HG02759 (cell line): ENCODE data around the gene ZDHHC1.

ENCODE experiments used
- ATAC-seq: cut with Tn5 transposase; IDR thresholded peaks from one replicate; pipeline ENCODE4 v1.9.1; 2021; ENCODE audit warnings: mild to moderate bottlenecking, moderate library complexity; ENCODE audit not compliant: unreplicated experiment

ZDHHC1 gene

DNA sequence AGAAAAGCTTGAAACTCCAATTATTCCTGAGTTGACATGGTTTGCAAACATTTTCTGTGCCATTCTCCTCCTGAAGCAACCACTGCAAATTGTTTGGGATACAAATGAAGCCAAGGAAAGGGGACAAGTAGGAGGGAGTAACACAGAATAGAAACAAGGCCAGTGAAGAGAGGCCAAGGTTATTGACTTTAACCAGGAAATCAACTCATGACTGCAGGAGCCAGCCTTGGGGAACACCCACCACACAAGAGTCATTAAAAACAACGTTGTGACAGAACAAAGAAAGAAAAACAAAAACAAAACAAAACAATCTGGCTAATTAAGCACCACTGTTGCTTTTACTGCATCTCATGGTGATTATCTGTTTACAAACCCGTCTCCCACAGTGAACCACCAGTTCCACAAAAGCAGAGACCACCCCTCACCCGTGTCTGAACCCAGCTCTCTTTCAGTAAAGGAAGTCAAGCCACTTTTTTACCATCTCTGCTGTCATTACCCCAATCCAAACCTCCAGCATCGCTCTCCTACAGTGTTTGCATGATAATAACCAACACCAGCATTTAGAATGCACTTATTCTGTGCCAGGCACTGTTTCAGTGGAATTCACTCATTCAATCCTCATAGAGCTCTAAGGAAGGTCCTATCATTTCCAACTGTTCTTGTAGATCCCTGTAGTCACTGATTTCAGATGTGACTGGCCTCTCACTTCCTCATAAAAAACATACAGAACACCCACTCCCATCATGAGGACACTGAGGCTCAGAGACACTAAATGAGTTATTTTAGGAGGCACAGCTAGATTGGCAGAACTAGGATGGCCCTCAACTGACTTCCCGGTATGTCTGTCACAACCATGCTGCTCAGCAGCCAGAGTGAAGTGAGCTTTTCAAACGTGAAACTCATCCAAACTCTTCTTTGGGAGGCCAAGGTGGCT, 2.0 kb downstream of the ZDHHC1 start:
- no peak for ATAC-seq

DNA sequence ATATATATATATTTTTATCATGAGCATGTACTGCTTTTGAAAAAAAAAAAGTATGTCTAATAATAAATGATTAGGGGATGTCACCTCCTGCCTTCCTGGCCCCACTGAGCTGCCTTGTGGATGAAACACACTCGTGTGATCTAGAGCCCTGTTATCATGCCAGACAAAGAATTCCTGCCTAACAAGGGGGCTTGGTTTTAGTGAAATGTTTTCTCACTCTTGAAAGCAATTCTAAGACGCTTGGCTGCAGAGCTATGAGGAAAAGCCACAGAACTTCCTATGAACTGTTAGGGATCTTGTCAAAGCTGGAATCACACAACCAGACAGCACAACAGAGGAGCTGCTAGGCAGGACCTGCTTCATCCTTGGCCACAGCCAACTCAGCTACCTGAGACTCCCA, 4.0 kb downstream of the ZDHHC1 start:
- no peak for ATAC-seq

DNA sequence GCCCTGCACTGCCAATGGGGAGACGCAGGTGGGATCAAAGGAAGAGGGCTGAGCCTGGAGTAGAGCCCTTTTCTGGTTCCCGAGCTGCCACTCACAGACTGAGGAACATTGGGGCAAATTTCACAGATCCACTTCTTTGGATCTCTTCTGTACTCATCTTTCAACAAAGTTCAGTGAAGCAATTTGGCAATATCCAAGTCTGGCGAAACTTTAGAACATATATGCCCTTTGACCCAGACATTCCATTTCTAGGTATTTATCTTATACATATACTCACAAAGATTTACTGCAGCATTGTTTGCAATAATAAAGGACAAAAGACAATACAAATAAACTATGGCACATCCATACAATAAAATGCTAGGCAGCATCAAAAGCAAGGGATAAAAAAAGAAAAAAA, 4.9 kb downstream of the ZDHHC1 start:
- ATAC-seq: no peak

DNA sequence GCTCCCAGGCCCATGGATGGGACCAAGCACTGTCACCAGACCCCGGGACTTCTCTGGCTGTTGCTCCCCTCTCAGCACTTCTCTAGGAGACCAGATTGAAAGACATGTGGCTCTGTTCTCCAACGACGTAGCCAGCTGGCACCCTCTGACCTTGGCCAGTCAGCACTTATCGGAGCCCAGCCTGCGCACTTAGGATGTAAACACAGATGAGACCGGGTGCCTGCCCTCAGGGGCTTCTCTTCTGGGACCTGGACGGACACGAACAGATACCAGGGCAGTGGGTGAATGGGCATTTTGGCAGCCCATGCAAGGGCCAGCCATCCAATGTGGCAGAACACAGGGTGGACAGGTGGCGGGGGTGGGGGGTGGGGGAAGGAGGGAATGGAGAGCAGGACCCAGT, 6.6 kb downstream of the ZDHHC1 start:
- no peak for ATAC-seq

DNA sequence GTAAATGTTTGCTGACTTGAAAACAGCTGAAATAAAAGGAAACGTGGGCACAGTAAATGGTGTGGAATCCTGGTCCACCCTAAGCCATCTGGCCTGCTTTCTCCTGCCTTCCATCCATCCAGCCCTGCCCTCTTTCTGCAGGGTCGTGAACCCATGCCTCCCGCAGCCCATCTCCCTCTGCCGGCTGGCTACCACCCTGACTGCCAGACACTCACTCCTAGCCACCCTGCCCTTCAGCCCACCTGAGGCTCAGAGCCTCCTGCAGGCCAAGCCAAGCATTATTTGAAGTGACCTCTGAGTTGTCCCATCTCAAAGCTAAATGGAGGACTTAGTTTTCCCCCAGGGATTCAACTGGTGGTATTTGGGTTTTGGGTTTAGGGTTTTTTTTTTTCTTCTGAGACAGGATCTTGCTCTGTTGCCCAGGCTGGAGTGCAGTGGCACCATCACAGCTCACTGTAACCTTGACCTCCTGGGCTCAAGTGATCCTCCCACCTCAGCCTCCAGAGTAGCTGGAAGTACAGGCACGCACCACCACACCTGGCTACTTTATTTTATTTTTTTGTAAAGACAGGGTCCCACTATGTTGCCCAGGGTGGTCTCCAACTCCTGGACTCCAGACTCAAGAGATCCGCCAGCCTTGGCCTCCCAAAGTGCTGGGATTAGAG, 8.4 kb downstream of the ZDHHC1 start:
- no peak for ATAC-seq

DNA sequence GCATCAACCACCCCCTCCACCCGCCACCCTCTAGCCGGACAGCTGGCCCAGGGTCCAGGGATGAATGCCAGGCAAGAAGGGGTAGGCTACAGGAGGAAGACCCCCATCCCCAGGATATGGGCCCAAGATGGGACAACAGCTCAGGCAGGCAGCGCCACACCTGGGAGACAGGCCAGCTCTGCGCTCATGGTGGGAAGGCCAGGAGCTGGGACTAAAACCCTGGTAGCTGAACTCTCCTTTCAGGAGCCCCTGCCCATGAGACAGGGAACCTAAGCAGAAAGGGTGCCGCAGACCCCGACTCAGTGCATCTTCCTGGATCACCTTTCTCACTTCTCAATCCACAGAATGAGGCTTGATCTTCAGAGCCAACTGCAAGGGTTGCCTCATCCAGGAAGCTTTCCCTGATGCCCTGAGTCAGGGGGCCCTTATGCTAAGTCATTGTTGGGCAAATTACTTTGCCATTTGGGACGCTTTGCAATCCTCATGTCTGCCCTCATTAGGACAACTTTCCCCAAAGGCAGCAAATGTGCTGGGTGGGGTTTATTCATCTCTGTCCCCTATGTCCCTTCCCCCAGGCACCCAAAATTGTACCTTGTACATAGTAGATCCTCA, 9.0 kb downstream of the ZDHHC1 start:
- no peak for ATAC-seq

DNA sequence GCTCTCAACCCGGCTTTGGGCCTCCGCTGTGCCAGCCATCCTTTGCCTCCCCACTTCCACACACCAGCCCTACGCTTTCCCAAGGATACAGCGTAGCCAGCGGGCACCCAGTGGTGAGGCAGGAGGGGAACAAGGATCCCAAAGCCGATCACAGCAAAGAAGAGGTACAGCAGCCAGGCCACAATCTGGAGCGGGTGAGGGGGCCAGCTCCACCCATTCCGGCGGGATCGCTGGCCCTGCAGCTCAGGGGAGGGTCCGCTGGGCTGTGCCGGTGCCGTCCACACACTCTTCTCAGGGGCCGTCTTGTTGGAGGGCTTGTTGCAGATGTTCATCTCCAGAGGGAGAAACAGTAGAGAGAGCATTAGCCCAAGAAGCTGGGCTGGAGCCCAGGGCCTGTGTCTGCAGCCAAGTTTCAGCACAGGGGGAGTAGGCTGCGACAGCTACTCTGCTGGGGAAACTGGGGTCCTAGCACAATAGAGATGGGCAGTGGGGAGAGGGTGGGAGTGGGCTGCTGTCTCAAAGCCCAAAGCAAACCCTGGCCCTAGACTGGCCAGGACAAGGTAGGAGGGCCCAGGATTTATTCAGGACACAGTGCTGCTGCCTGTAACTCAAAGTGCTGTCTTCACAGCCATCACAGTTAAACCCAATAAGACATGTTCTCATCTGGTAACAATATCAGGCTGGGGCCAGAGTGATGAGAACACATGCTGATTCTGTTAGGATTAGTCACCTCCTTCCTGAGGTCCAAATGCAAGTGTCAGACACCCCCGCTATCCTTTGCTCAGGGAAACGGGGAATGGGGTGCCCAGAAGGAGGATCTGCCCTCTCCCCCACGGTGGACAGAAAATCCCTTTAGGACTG, 9.9 kb downstream of the ZDHHC1 start:
- no peak for ATAC-seq

DNA sequence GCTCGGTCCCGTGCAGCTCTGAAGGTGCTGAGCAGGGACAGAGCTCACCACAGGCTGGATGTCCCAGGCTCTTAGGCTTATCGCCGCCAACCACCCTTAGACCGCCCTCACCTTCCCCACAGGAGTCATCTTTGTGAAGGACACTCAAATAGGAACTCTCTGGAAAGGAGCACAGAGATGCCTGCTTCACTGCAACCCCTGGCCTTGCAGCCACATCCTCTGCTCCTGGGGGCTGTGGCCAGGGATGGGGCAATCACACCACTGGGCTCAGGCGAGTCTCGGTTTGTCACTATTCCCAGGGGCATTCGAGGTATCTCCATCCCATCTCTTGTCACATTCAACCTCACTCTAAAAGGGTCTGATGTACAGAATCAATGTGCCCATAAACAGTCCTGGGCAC, 10.9 kb downstream of the ZDHHC1 start:
- no peak for ATAC-seq

DNA sequence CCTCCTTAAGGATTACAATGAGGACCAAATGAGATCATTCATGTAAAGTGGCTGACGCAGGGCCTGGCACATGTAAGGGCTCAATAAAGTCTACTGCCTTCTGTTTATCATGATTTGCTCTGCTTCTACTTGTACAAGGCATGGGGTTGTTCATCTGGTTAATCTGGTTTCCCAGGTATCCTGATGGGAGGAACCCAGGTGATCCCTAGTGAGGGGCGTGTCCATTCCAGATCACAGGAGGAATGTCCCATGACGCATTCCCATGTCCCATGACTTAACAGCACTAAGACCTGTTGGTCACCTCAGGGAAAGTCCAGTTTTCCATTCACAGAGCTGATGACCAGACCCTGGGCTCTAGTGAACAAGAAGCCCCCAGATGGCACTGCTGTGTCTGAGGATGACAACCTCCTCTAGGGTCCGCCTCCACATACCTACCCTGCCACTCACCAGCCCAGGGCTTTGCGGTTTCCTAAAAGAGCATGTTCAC, 11.5 kb downstream of the ZDHHC1 start:
- no peak for ATAC-seq

DNA sequence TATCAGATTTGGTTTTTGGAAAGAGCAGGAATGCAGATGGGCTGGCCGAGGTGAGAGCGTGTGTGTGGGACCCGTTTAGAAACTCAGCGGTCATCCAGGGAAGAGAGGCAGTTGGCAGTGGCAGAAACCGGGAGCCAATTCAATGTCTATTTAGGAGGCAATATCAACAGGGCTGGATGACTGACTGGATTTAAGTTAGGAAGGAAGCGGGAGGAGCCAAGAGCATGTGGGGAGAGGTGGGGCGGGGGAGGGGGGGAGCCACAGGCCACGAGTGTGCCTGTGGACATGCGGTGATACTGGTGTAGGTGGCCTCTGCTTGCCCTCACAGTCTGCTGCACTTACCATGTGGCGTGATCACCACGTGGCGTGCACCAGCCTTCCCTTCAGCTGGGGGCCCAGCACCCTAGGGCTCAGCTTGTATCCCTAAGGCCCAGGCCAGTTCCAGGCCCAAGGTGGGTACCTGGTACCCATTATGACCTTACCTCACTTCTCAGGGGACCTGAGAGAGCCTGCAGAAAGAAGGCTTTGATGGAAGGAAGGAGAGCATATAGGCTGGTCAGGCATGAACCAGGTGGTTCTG, 12.2 kb downstream of the ZDHHC1 start:
- no peak for ATAC-seq

DNA sequence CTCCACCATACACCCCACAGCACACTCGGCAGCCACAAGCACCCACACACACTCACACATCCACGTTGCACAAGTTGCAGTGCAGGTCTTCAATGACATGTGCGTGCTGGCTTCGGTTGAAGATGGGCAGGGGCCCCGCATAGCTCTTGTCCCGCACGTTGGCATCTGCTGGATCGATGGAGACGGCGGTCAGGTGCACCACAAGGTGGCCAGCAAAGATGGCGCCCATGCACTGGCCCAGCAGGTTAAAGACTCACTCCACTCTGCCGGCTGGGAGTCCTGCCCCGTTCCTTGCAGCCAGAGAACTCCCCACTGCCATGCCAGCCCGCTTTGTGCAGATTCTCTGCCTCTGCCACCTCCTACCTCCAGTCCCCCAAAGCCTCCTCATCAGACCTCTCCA, 15.4 kb downstream of the ZDHHC1 start:
- ATAC-seq: no peak

DNA sequence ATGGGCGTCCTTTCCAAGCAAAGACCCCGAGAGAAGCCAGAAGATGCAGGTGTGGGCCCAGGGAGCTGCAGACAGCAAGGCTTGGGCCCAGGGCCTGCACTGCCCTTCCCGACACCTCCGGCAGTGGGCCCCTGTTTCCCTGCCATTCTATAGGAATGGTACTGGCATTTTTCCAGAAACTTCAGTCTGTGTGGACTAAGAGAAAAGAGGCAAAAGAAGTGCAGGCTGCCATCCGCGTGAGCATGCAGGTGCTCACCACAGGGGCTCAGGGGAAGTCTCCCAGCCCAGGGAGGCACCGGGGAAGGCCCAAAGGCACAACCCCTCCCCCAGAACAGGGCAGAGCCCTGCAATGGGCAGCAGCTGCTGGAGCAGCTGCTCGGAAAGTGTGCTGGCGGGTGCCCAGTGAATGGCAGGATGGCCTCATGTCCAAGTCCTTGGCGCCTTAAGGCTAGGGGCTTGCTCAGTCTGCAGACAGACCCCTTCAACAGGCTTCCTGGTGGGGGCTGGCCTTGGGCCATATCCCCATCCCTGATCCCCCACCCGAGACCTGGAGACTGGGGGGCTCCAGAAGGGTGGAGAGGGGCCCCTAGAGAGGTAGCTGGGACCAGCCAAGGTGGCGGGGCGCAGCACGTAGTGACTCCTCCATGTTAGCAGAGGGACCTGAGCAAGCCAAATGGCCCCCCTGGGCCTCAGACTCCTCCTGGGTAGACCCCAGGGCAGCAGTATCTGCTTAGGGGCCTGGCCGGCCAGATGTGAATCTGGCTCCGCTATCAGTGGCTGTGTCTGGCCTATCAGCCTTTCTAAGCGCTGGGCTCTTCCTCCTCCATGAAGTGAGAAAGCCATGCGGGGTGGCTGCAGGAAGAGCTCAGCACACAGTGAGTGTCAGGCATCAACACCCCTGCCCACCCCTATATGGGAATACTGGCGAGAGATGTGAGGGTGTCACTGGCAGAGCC, 16.2 kb downstream of the ZDHHC1 start:
- no peak for ATAC-seq

DNA sequence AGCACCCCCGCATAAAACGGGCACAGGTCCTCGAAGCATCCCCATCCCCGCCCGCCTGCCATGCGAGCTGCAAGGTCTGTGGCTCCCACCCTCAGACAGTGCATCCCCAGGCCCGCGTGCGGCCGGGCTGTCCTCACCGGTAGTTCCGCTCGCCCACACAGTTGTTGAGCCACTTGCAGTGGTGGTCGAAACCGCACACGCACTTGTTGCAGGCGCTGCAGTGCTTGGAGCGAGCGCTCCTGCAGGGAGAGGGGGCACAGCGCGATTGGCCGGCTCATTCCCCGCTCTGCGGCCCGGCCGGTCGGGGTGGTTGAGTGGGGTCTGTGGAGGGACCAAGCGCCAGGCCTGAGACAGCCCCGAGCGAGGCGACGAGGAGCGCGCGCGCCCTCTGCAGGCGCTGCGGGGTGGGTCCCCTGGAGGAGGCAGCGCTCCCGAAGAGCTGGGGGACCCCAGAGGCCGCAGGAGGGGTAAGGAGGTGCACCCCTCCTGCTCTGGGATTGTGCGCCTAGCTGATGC, 17.0 kb downstream of the ZDHHC1 start:
- no peak for ATAC-seq

DNA sequence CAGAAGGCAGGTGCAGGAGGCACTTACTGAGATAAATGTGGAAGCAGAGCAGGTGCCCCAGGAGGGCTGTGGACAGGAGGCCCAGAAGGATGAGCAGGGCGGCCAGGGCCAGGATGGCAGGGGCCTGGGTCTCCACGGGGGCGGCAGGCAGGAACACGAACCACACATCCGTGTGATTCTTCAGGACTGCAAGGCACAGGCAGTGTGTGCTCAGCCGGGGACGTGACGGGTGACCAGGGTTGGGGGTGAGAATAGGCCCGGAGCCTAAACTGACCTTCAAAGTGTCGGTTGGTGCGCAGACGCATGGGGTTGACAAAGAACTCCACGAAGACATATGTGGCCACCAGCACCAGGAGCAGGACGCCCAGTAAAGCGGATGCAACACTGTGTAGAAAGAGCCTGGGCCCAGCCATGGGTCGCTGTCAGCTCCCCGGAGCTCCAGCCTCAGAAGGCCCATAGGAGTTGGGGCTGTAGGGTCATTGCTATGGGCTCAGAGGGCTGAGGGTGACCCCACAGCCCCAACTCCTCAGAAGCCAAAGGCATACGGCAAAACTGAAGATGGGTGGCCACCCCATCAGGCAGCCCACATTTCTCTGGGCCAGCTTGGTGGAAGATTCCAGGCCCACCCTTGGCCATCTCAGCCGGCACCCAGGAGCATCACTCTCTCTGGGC, 17.6 kb downstream of the ZDHHC1 start:
- no peak for ATAC-seq

DNA sequence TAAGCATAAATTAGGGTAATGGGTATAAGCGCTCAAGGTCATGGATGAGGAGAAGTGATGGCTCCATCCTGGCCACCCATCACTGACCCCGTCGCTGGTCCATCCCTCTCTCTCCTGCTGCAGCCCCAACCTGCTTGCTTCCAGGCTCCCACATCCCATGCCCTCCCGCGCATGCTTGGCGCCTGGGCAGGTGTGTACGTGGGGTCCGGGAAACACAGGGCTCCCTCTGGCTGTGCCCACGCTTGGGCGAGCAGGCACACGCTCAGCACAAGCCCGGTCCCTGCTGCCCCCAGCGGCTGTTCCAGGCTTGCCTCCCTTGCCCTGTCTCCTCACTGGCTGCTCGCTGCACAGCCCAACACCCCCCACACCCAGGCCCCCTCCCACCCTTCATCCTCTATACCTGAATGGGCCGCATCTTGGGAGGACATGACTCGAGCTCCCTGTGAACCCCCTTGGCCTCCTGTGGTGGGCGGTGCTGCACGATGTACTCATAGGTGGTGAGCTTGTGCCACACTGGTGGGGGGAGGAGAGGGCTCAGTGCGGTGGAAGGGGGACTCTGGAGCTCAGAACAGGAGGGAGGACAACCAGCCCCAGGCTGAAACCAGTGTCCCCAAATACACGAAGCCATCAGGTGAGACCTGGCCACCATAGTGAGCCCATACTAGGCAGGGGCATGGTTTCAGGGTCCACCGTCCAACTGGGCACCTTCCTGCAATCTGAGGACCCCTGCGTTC, 18.3 kb downstream of the ZDHHC1 start:
- no peak for ATAC-seq

DNA sequence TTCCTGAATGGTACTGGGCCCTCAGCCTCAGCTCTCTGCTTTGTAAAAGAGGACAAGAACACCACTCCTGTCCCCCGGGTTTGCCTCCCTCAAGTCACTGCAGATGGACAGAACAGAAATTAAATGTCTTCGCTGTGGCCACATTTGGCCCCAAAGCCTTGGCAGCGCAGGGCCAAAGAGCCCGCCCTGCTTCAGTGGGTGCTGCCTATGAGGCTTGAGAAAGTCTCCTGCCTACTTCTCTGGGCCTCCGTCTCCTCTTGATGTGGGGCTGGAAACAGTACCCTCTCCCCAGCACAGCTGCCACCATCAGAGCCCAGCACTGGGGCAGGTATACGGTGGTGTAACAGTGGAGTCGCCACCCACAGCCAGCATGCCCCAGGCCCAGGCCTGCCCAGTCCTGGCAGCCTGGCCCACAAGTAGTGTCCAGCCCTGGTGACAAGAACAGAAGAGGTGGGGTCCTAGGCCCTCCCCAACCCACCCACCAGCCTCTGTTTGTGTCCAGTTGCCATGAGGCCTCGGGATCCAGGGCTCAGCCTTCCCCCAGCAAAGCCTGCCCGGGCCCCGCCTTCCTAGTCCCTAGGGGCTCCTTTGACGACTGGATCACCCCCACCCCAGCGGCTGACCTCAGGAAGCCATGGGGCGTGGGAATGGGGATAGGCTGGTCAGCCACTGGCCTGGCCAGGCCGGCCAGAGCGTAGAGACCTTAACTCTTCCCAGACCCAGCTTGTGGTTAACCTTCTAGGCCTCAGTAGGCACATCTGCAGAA, 19.1 kb downstream of the ZDHHC1 start:
- no peak for ATAC-seq
